B cell (primary cell): Measurements from ENCODE around the gene NKIRAS2. TPM values are rescaled to one million over a fixed set of nuclear protein-coding genes. Genes with fewer than 3 reads are reported as not detected.

Source experiments
- polyA plus RNA-seq: library from polyadenylated mRNA; depleted of rRNA; stranded (reverse); fragments of >200 nt; gene quantifications from 2 replicates; pipeline ENCODE4 v1.2.3, GENCODE V29; 2012
- total RNA-seq, 2 donors: library from RNA; stranded (reverse); fragments of 120-200 nt in 1 of 2; gene quantifications; 1 replicate in 1 of 2; 2 replicates in 1 of 2; pipeline versions ENCODE4 v1.2.3 to v1.2.4, GENCODE V29; 2013 to 2022

Gene NKIRAS2
- total and polyA plus RNA-seq, 2 donors (not counting 1 experiment from before 2014, with no cell fraction given), result 22.0 to 29.2 TPM

Other genes with a start within 250 kb of the NKIRAS2 start
- gene JUP, start 233.4 kb upstream of the NKIRAS2 start, total RNA-seq, result 56.1 and 63.3 TPM in 2 replicates
- 42.6 and 62.9 TPM in 2 replicates for gene JUP, start 233.4 kb upstream of the NKIRAS2 start, polyA plus RNA-seq
- gene P3H4, start 208.1 kb upstream of the NKIRAS2 start, total RNA-seq, result 2.5 and 2.8 TPM in 2 replicates
- 1.3 TPM in 2 replicates for gene P3H4, start 208.1 kb upstream of the NKIRAS2 start, polyA plus RNA-seq
- gene FKBP10, start 207.1 kb upstream of the NKIRAS2 start, total RNA-seq, result 0.34 and 0.70 TPM in 2 replicates
- gene FKBP10, start 207.1 kb upstream of the NKIRAS2 start, polyA plus RNA-seq, result 0.21 and 0.40 TPM in 2 replicates
- 46.5 and 49.6 TPM in 2 replicates for gene NT5C3B, start 183.9 kb upstream of the NKIRAS2 start, total RNA-seq
- 43.8 and 50.1 TPM in 2 replicates for gene NT5C3B, start 183.9 kb upstream of the NKIRAS2 start, polyA plus RNA-seq
- 0.12 and 0.15 TPM in 2 replicates for gene KLHL10, start 182.3 kb upstream of the NKIRAS2 start, total RNA-seq
- gene KLHL10, start 182.3 kb upstream of the NKIRAS2 start, polyA plus RNA-seq, result 0.37 TPM in 1 of 2 replicates, not detected in the other
- 18.7 and 18.8 TPM in 2 replicates for gene KLHL11, start 154.7 kb upstream of the NKIRAS2 start, total RNA-seq
- gene KLHL11, start 154.7 kb upstream of the NKIRAS2 start, polyA plus RNA-seq, result 4.2 and 5.5 TPM in 2 replicates
- 85.3 and 91.5 TPM in 2 replicates for gene ACLY, start 101.1 kb upstream of the NKIRAS2 start, total RNA-seq
- 33.3 and 40.2 TPM in 2 replicates for gene ACLY, start 101.1 kb upstream of the NKIRAS2 start, polyA plus RNA-seq
- 0.27 and 0.56 TPM in 2 replicates for gene ODAD4, start 89.5 kb upstream of the NKIRAS2 start, total RNA-seq
- not detected in 2 replicates for gene ODAD4, start 89.5 kb upstream of the NKIRAS2 start, polyA plus RNA-seq
- 45.2 and 59.0 TPM in 2 replicates for gene CNP, start 53.3 kb upstream of the NKIRAS2 start, total RNA-seq
- gene CNP, start 53.3 kb upstream of the NKIRAS2 start, polyA plus RNA-seq, result 15.9 and 19.0 TPM in 2 replicates
- gene DNAJC7, start 2.7 kb upstream of the NKIRAS2 start, total RNA-seq, result 150 and 152 TPM in 2 replicates
- 22.0 and 25.8 TPM in 2 replicates for gene DNAJC7, start 2.7 kb upstream of the NKIRAS2 start, polyA plus RNA-seq
- 2.1 TPM in 2 replicates for gene C17orf113, start 30.5 kb downstream of the NKIRAS2 start, total RNA-seq
- gene C17orf113, start 30.5 kb downstream of the NKIRAS2 start, polyA plus RNA-seq, result 0.66 and 1.2 TPM in 2 replicates
- gene ZNF385C, start 78.4 kb downstream of the NKIRAS2 start, total RNA-seq, result 0.78 and 1.1 TPM in 2 replicates
- gene ZNF385C, start 78.4 kb downstream of the NKIRAS2 start, polyA plus RNA-seq, result 0.33 and 0.40 TPM in 2 replicates
- gene DHX58, start 92.6 kb downstream of the NKIRAS2 start, total RNA-seq, result 34.6 and 39.7 TPM in 2 replicates
- gene DHX58, start 92.6 kb downstream of the NKIRAS2 start, polyA plus RNA-seq, result 31.6 and 57.6 TPM in 2 replicates
- gene KAT2A, start 101.3 kb downstream of the NKIRAS2 start, total RNA-seq, result 61.6 and 66.3 TPM in 2 replicates
- 155 TPM in 2 replicates for gene KAT2A, start 101.3 kb downstream of the NKIRAS2 start, polyA plus RNA-seq
- not detected in 2 replicates for gene HSPB9, start 102.7 kb downstream of the NKIRAS2 start, total RNA-seq
- gene HSPB9, start 102.7 kb downstream of the NKIRAS2 start, polyA plus RNA-seq, result 0.09 and 0.10 TPM in 2 replicates
- gene RAB5C, start 134.9 kb downstream of the NKIRAS2 start, total RNA-seq, result 79.9 and 81.9 TPM in 2 replicates
- gene RAB5C, start 134.9 kb downstream of the NKIRAS2 start, polyA plus RNA-seq, result 110 and 143 TPM in 2 replicates
- gene KCNH4, start 161.1 kb downstream of the NKIRAS2 start, total RNA-seq, result 0.51 and 0.62 TPM in 2 replicates
- 0.65 and 1.0 TPM in 2 replicates for gene KCNH4, start 161.1 kb downstream of the NKIRAS2 start, polyA plus RNA-seq
- gene HCRT, start 165.4 kb downstream of the NKIRAS2 start, total RNA-seq, result not detected in 2 replicates
- not detected in 2 replicates for gene HCRT, start 165.4 kb downstream of the NKIRAS2 start, polyA plus RNA-seq
- gene GHDC, start 174.4 kb downstream of the NKIRAS2 start, total RNA-seq, result 41.5 and 41.9 TPM in 2 replicates
- 48.6 and 65.4 TPM in 2 replicates for gene GHDC, start 174.4 kb downstream of the NKIRAS2 start, polyA plus RNA-seq